Measurements from ENCODE around the gene ENOX2.
"Not testable (repeated sequence)": the region's sequence is repeated elsewhere in the genome, so short reads cannot be mapped to it uniquely, and the experiment has no call there.

Gene ENOX2

GRCh38 chrX:130827648-130828047, 75.4 kb downstream of the ENOX2 start:
- DNase-seq (ENCODE audit: low read depth in 2 of 2) = no peak

GRCh38 chrX:130826249-130826648, 76.8 kb downstream of the ENOX2 start:
- DNase-seq (ENCODE audit: low read depth in 2 of 2) = no peak

GRCh38 chrX:130825525-130825924, 77.5 kb downstream of the ENOX2 start:
- no peak for DNase-seq (ENCODE audit: low read depth in 2 of 2)

GRCh38 chrX:130819367-130819766, 83.6 kb downstream of the ENOX2 start:
- not testable (repeated sequence) for DNase-seq (ENCODE audit: low read depth in 2 of 2)

GRCh38 chrX:130813932-130814331, 89.1 kb downstream of the ENOX2 start:
- DNase-seq (ENCODE audit: low read depth in 2 of 2) = not testable (repeated sequence)

- no peak for DNase-seq (ENCODE audit: low read depth in 2 of 2)
Observed at GRCh38 chrX:130810561-130810960, 92.4 kb downstream of the ENOX2 start.

GRCh38 chrX:130805903-130806302, 97.1 kb downstream of the ENOX2 start:
- no peak for DNase-seq (ENCODE audit: low read depth in 2 of 2)

- no peak for DNase-seq (ENCODE audit: low read depth in 2 of 2)
Observed at GRCh38 chrX:130803537-130803936, 99.5 kb downstream of the ENOX2 start.

GRCh38 chrX:130801901-130802300, 101.1 kb downstream of the ENOX2 start:
- no peak for DNase-seq (ENCODE audit: low read depth in 2 of 2)

GRCh38 chrX:130799393-130799792, 103.6 kb downstream of the ENOX2 start:
- DNase-seq (ENCODE audit: low read depth in 2 of 2) = no peak

- DNase-seq (ENCODE audit: low read depth in 2 of 2) = no peak
Observed at GRCh38 chrX:130793975-130794374, 109.0 kb downstream of the ENOX2 start.

- DNase-seq (ENCODE audit: low read depth in 2 of 2) = not testable (repeated sequence)
Observed at GRCh38 chrX:130791870-130792269, 111.1 kb downstream of the ENOX2 start.

- DNase-seq (ENCODE audit: low read depth in 2 of 2) = no peak
Observed at GRCh38 chrX:130789793-130790192, 113.2 kb downstream of the ENOX2 start.

- DNase-seq (ENCODE audit: low read depth in 2 of 2) = no peak
Observed at GRCh38 chrX:130788786-130789581, 114.0 kb downstream of the ENOX2 start.

GRCh38 chrX:130786030-130786429, 117.0 kb downstream of the ENOX2 start:
- DNase-seq (ENCODE audit: low read depth in 2 of 2) = no peak

GRCh38 chrX:130778773-130779172, 124.2 kb downstream of the ENOX2 start:
- DNase-seq (ENCODE audit: low read depth in 2 of 2) = no peak

- DNase-seq (ENCODE audit: low read depth in 2 of 2) = no peak
Observed at GRCh38 chrX:130775849-130776248, 127.2 kb downstream of the ENOX2 start.

- no peak for DNase-seq (ENCODE audit: low read depth in 2 of 2)
Observed at GRCh38 chrX:130772776-130773143, 130.2 kb downstream of the ENOX2 start.

- no peak for DNase-seq (ENCODE audit: low read depth in 2 of 2)
Observed at GRCh38 chrX:130772105-130772775, 130.8 kb downstream of the ENOX2 start.

- no peak for DNase-seq (ENCODE audit: low read depth in 2 of 2)
Observed at GRCh38 chrX:130771648-130772047, 131.4 kb downstream of the ENOX2 start.

- DNase-seq (ENCODE audit: low read depth in 2 of 2) = no peak
Observed at GRCh38 chrX:130771230-130771629, 131.8 kb downstream of the ENOX2 start.

- no peak for DNase-seq (ENCODE audit: low read depth in 2 of 2)
Observed at GRCh38 chrX:130770615-130771014, 132.4 kb downstream of the ENOX2 start.

- no peak for DNase-seq (ENCODE audit: low read depth in 2 of 2)
Observed at GRCh38 chrX:130769835-130770234, 133.2 kb downstream of the ENOX2 start.
